Neural progenitor cell (in vitro differentiated cells): ENCODE measurements around the gene HECA.

Experiments used
- CTCF ChIP-seq: fragments of 200-600 bp; sonication (generic); IDR thresholded peaks from 2 replicates; pipeline ENCODE4 v1.5.1; 2017; ENCODE audit warnings: antibody characterized with exemption, mild to moderate bottlenecking
- EZH2 ChIP-seq: fragments of 200-600 bp; sonication (generic); IDR thresholded peaks from 2 replicates; pipeline ENCODE4 v1.6.1; 2017; ENCODE audit warnings: antibody characterized with exemption, mild to moderate bottlenecking, moderate library complexity

DNA sequence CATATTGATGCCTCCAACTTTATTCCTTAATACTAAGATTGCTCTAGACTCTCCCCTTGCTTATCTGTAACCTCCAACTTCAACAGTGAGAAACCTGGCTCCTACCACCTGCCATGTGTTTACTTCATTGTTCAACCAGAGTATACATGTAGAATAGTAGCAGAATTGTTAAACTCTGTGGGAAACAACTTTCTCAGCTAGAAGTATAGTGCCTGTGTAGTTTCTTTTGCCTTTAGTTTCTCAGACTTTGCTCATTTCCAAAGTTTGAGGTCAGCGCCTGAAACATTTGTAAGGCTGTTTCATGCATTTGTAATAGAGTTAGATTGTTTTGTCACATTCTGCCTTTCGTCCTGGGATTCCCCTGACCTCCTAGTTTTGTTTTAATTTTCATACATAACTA, 34.9 kb upstream of the HECA start:
- TF ChIP-seq CTCF: no peak
- no peak for TF ChIP-seq EZH2
